ENCODE results near the gene DBET. TPM values are rescaled to one million over a fixed set of nuclear protein-coding genes. Genes with fewer than 3 reads are reported as not detected.
"Not testable (repeated sequence)": the region's sequence is repeated elsewhere in the genome, so short reads cannot be mapped to it uniquely, and the experiment has no call there.

DBET gene
- total RNA-seq, 4 donors from 2014 or later = not detected

GRCh38 chr4:190017357-190018200, 46.7 kb upstream of the DBET start:
- no peak for DNase-seq
- H3K27me3 ChIP-seq = peaks cover 0 to 36% of the 10 kb centered on the region in 2 donors
- no peak overlapping the region for H3K4me3 ChIP-seq
- H3K27ac ChIP-seq = no peak overlapping the region
- intact Hi-C loops (cut with DNase I; ENCODE audit: low total_unique reads) = no loop called here
- H3K36me3 ChIP-seq = no peaks in the 10 kb centered on the region
- no peaks in the 10 kb centered on the region for H3K9me3 ChIP-seq
- TF ChIP-seq CTCF (IDR thresholded peaks at IDR 0.05) (no peak), POLR2A (IDR thresholded peaks at IDR 0.05) (no peak)
- H3K4me1 ChIP-seq = peaks cover 0 to 7% of the 10 kb centered on the region in 2 donors

GRCh38 chr4:190018201-190018920, 45.9 kb upstream of the DBET start:
- Histone ChIP-seq H3K27me3 (peaks cover 0 to 36% of the 10 kb centered on the region in 2 donors), H3K4me1 (peaks cover 0 to 7% of the 10 kb centered on the region in 2 donors), H3K27ac (no peak overlapping the region), H3K36me3 (no peaks in the 10 kb centered on the region), H3K9me3 (no peaks in the 10 kb centered on the region), H3K4me3 (no peak overlapping the region)
- TF ChIP-seq POLR2A (IDR thresholded peaks at IDR 0.05) (no peak), CTCF (IDR thresholded peaks at IDR 0.05) (no peak)
- DNase-seq = no peak
- intact Hi-C loops (cut with DNase I; ENCODE audit: low total_unique reads) = no loop called here

- Histone ChIP-seq H3K36me3 (no peaks in the 10 kb centered on the region), H3K27me3 (peaks cover 0 to 27% of the 10 kb centered on the region in 2 donors), H3K4me3 (no peak overlapping the region), H3K4me1 (peaks cover 0 to 7% of the 10 kb centered on the region in 2 donors), H3K27ac (no peak overlapping the region), H3K9me3 (no peaks in the 10 kb centered on the region)
- intact Hi-C loops (cut with DNase I; ENCODE audit: low total_unique reads) = no loop called here
- TF ChIP-seq POLR2A (IDR thresholded peaks at IDR 0.05) = no peak
- TF ChIP-seq CTCF (IDR thresholded peaks at IDR 0.05) = no peak
- no peak for DNase-seq
Observed at GRCh38 chr4:190019023-190019858, 45.1 kb upstream of the DBET start.

- H3K4me3 ChIP-seq; H3K4me1 ChIP-seq; DNase-seq; intact Hi-C loops (cut with DNase I; ENCODE audit: low total_unique reads); H3K36me3 ChIP-seq; H3K9me3 ChIP-seq; H3K27ac ChIP-seq: not testable (repeated sequence)
- H3K27me3 ChIP-seq = peaks cover 0 to 25% of the 10 kb centered on the region in 2 donors
Observed at GRCh38 chr4:190019859-190020463, 44.3 kb upstream of the DBET start.

All from uterus (tissue), 4 donors.